GM15510 (cell line): ENCODE data around the gene MED23.

ENCODE experiments used
- POLR2A ChIP-seq: IDR thresholded peaks from 3 replicates; pipeline ENCODE4 v1.6.1; 2011; ENCODE audit warnings: borderline replicate concordance; ENCODE audit not compliant: insufficient read length; ENCODE audit errors: extremely low read depth

Gene MED23

GRCh38 chr6:131644921-131645320, 16.9 kb upstream of the MED23 start:
- no peak for TF ChIP-seq POLR2A

GRCh38 chr6:131643855-131644460, 15.9 kb upstream of the MED23 start:
- TF ChIP-seq POLR2A = no peak

DNA sequence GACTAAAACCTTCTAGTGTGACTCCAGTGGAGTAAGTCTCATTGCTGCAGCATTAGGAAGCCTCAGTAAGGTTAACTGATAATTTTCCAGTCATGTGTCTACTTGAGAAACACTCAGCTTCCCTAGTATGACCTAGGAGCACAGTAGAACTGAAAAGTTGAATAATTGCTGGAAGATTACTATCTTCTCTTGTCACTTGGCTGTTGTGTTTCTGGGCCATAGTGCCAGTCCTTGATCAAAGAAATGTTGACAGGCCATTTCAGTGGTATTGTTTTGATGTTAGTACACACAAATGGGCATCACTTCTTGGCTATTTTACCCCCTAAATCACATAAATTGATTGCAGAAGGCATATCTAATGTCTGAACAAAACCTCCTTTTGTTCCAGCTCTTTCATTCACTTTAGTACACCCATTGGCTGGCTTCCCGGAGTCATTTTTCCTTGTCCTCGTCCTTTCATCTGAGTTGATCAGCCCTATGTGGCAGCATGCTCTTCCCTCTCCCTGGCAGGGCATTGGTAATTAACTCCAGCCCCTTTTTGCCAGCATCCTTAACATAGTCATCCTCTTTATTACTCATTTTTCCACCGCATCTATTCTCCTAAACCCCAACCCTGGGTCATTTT, 15.1 kb upstream of the MED23 start:
- no peak for TF ChIP-seq POLR2A

DNA sequence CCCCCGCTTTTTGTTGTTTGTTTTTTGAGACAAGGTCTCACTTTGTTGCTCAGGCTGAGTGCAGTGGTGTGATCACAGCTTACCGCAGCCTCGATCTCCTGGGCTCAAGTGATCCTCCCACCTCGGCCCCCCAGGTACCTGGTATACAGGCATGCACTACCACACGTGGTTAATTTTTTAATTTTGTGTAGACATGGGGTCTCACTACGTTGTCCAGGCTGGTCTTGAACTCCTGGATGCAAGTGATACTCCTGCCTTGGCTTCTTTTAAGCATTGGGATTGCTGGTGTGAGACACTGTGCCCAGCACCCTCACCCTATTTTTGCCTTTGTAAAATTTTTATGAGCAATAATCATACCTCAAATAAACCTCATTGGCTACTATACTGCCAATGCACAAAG, 14.5 kb upstream of the MED23 start:
- TF ChIP-seq POLR2A = no peak

- TF ChIP-seq POLR2A = no peak
Measured at GRCh38 chr6:131641554-131641953, 13.5 kb upstream of the MED23 start.

DNA sequence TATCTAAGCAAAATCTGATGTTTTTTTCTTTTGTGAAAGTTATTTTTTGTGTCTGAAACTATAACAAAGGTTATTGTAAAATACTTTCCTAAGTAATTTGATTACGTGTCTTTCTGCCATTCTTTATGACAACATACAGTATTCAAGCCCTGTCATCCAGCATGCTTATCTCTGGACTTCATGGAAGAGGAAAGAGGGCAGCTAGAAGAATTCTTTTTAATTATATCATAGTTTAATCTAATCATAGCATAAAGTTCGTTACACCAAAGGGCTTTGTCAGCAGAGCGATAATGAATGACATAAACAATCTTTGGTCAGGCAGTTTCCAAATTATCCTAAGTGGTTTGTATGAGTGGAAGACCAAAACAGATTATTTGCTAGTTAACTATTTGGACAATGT, 12.5 kb upstream of the MED23 start:
- TF ChIP-seq POLR2A = no peak

- TF ChIP-seq POLR2A = no peak
Measured at GRCh38 chr6:131640100-131640499, 12.1 kb upstream of the MED23 start.

GRCh38 chr6:131638013-131638412, 10.0 kb upstream of the MED23 start:
- TF ChIP-seq POLR2A = no peak

DNA sequence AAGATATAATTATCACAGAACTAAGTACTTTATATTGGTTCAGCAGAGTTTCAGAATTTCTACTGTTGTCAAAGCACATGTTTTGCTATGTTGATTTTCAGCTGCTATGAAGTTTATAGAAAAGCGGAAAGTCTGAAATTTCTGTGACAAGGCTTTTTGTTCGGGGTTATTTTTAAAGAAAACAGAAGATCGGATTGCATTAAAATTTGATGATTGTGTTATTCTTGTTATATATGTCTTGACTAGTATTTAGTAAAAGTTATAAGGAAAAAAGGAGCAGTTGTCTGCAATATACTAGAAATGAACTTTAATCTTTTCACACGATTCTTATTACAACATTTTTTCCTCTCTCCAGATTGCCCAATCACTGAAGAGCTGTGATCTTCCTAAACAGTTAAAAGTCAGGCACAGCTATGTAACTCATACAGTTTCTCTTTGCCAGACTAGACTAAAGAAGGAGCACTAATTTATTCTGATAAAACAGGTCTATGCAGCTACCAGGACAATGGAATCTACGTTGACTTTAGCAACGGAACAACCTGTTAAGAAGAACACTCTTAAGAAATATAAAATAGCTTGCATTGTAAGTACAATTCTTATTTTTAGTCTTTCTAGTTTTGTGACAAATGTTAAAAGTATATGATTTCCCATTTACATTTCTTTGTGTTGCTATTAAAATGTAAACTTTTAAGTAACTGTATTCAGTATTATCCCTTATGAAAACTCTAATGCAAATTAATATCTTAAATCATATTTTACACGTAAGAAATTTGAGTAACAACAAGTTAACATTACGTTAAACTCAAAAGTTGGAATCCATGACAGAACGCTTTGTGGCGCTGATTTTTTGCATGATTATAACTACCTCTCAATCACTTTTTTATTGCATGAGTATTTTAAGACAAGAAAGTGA, 9.1 kb upstream of the MED23 start, which contains the start of gene ENPP3:
TSS of gene ENPP3 (plus strand) at position 423 of the 913 bp plus-strand sequence. CDS start at position 506, 83 bp downstream.
- TF ChIP-seq POLR2A = no peak

GRCh38 chr6:131635384-131636340, 7.6 kb upstream of the MED23 start:
- TF ChIP-seq POLR2A = no peak

GRCh38 chr6:131631625-131632289, 3.7 kb upstream of the MED23 start:
- no peak for TF ChIP-seq POLR2A

- TF ChIP-seq POLR2A = no peak
Measured at GRCh38 chr6:131629651-131630050, 1.6 kb upstream of the MED23 start.

DNA sequence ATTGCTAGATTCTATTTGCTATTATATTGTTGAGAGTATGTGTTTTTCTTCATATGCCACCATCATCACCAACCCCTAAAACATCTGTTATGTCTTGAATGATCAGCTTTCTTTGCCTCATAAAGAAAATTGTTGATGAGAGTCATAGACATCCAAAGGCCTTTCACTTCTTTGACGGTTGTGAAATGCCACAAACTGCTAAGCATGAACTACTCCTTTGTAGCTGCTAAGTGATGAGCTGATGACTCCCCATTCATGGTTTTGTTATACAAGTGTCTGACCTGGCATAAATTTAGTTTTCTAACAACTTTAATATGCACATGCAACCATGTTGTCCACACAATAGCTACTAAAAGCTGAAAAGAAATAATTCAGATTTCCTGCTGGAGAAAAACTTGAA, 684 bp upstream of the MED23 start:
- no peak for TF ChIP-seq POLR2A

- TF ChIP-seq POLR2A = no peak
Measured at GRCh38 chr6:131615275-131615674, 12.8 kb downstream of the MED23 start.

GRCh38 chr6:131613296-131613925, 14.6 kb downstream of the MED23 start:
- no peak for TF ChIP-seq POLR2A
